Astrocyte (in vitro differentiated cells and primary cell): Measurements from ENCODE around the gene PLSCR1.

Experiments used
- EZH2 ChIP-seq: IDR thresholded peaks from 2 replicates; pipeline ENCODE4 v1.6.1; 2012; ENCODE audit warnings: mild to moderate bottlenecking, low read length, inconsistent platforms; ENCODE audit not compliant: insufficient read depth
- TF ChIP-seq, protein P1 (sequence below): IDR thresholded peaks from 2 replicates; pipeline ENCODE4 v1.5.1; 2011; ENCODE audit warnings: low read depth, mild to moderate bottlenecking, inconsistent platforms, low read length, moderate library complexity; ENCODE audit not compliant: insufficient read depth

DNA sequence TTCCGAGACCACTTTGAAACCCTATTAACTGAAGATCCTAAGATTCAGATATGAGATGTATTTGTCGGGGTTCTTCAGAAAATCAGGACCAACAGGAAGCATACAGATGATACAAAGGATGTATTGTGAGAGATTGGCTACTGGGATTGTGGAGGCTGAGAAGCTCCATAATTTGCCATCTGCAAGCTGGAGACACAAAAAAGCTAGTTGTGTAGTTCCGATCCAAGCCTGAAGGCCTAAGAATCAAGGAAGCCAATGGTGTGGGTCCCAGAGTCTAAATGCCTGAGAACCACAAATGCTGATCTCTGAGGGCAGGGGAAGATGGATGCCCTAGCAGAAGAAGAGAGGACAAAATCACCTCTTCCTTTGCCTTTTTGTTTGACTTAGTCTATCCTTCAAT is 10.9 kb upstream of the PLSCR1 start:
- TF ChIP-seq, protein P1, sequence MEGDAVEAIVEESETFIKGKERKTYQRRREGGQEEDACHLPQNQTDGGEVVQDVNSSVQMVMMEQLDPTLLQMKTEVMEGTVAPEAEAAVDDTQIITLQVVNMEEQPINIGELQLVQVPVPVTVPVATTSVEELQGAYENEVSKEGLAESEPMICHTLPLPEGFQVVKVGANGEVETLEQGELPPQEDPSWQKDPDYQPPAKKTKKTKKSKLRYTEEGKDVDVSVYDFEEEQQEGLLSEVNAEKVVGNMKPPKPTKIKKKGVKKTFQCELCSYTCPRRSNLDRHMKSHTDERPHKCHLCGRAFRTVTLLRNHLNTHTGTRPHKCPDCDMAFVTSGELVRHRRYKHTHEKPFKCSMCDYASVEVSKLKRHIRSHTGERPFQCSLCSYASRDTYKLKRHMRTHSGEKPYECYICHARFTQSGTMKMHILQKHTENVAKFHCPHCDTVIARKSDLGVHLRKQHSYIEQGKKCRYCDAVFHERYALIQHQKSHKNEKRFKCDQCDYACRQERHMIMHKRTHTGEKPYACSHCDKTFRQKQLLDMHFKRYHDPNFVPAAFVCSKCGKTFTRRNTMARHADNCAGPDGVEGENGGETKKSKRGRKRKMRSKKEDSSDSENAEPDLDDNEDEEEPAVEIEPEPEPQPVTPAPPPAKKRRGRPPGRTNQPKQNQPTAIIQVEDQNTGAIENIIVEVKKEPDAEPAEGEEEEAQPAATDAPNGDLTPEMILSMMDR: no peak
- no peak for TF ChIP-seq EZH2
